Measurements from ENCODE around the gene ATP6V1G1. TPM values are rescaled to one million over a fixed set of nuclear protein-coding genes. Genes with fewer than 3 reads are reported as not detected.

ATP6V1G1 gene
- polyA plus RNA-seq, 1 donor (not counting 4 experiments of a cell fraction or from before 2014, with no cell fraction given), result 214 TPM

GRCh38 chr9:114604989-114605388 lies 17.4 kb downstream of the ATP6V1G1 start:
- no peaks in the 10 kb centered on the region for H3K79me2 ChIP-seq (ENCODE audit: control insufficient read depth, insufficient read depth, low read length)
- no peak overlapping the region for H3K4me3 ChIP-seq (ENCODE audit: control insufficient read depth in 2 of 3, extremely low read depth in 1 of 3, insufficient read depth in 2 of 3, low read depth in 1 of 3, low read length in 3 of 3)
- no peak overlapping the region for H3K9ac ChIP-seq (ENCODE audit: control insufficient read depth, extremely low read depth, insufficient read depth, low read length)
- H3K27me3 ChIP-seq (ENCODE audit: control insufficient read depth, extremely low read depth, insufficient read depth, low read length), result no peaks in the 10 kb centered on the region
- H3K4me1 ChIP-seq (ENCODE audit: control insufficient read depth, extremely low read depth, insufficient read depth, low read length), result peaks cover 7% of the 10 kb centered on the region
- H3K4me2 ChIP-seq (ENCODE audit: control insufficient read depth, extremely low read depth, insufficient read depth, low read depth, low read length), result no peak overlapping the region
- TF ChIP-seq CTCF (optimal IDR thresholded peaks at IDR 0.05 in 1 of 3, IDR thresholded peaks at IDR 0.05 in 1 of 3, conservative IDR thresholded peaks at IDR 0.05 in 1 of 3; ENCODE audit: extremely low read depth in 1 of 3, insufficient read depth in 2 of 3, low read length in 3 of 3) (no peak), EZH2 (IDR thresholded peaks at IDR 0.05; ENCODE audit: low read length) (no peak)
- dilution Hi-C loops (cut with MboI; ENCODE audit: extremely low pct_ligation_motif_present, low sequenced_read_pairs), result no loop called here
- DNase-seq (ENCODE audit: low read depth, low spot score), result no peak
- no peaks in the 10 kb centered on the region for H4K20me1 ChIP-seq (ENCODE audit: control insufficient read depth, extremely low read depth, insufficient read depth, low read length)
- H3K9me1 ChIP-seq (ENCODE audit: control insufficient read depth, extremely low read depth, insufficient read depth, low read length), result no peaks in the 10 kb centered on the region
- H3K36me3 ChIP-seq (ENCODE audit: control insufficient read depth in 2 of 2, extremely low read depth in 1 of 2, insufficient read depth in 2 of 2, low read length in 2 of 2), result peaks cover 3 to 4% of the 10 kb centered on the region in 2 experiments
- H3K9me3 ChIP-seq (ENCODE audit: control insufficient read depth, low read depth, low read length), result no peaks in the 10 kb centered on the region
- no peak for FAIRE-seq
- H3K27ac ChIP-seq (ENCODE audit: control insufficient read depth, insufficient read depth, low read length), result no peak overlapping the region
- H2AFZ ChIP-seq (ENCODE audit: control insufficient read depth, low read length), result no peak overlapping the region

GRCh38 chr9:114606068-114606467 lies 18.5 kb downstream of the ATP6V1G1 start:
- no peak overlapping the region for H3K4me3 ChIP-seq (ENCODE audit: control insufficient read depth in 2 of 3, extremely low read depth in 1 of 3, insufficient read depth in 2 of 3, low read depth in 1 of 3, low read length in 3 of 3)
- no peak for FAIRE-seq
- no peak overlapping the region for H2AFZ ChIP-seq (ENCODE audit: control insufficient read depth, low read length)

More at GRCh38 chr9:114606068-114606467, 18.5 kb downstream of the ATP6V1G1 start:
- DNase-seq (ENCODE audit: low read depth, low spot score), result no peak
- Histone ChIP-seq H3K9me3 (ENCODE audit: control insufficient read depth, low read depth, low read length) (no peaks in the 10 kb centered on the region), H3K9me1 (ENCODE audit: control insufficient read depth, extremely low read depth, insufficient read depth, low read length) (no peaks in the 10 kb centered on the region), H4K20me1 (ENCODE audit: control insufficient read depth, extremely low read depth, insufficient read depth, low read length) (no peaks in the 10 kb centered on the region), H3K27me3 (ENCODE audit: control insufficient read depth, extremely low read depth, insufficient read depth, low read length) (no peaks in the 10 kb centered on the region), H3K4me2 (ENCODE audit: control insufficient read depth, extremely low read depth, insufficient read depth, low read depth, low read length) (no peak overlapping the region), H3K9ac (ENCODE audit: control insufficient read depth, extremely low read depth, insufficient read depth, low read length) (no peak overlapping the region), H3K27ac (ENCODE audit: control insufficient read depth, insufficient read depth, low read length) (no peak overlapping the region), H3K79me2 (ENCODE audit: control insufficient read depth, insufficient read depth, low read length) (no peaks in the 10 kb centered on the region), H3K4me1 (ENCODE audit: control insufficient read depth, extremely low read depth, insufficient read depth, low read length) (peaks cover 13% of the 10 kb centered on the region), H3K36me3 (ENCODE audit: control insufficient read depth in 2 of 2, extremely low read depth in 1 of 2, insufficient read depth in 2 of 2, low read length in 2 of 2) (no peaks in the 10 kb centered on the region)
- dilution Hi-C loops (cut with MboI; ENCODE audit: extremely low pct_ligation_motif_present, low sequenced_read_pairs), result no loop called here
- TF ChIP-seq CTCF (optimal IDR thresholded peaks at IDR 0.05 in 1 of 3, IDR thresholded peaks at IDR 0.05 in 1 of 3, conservative IDR thresholded peaks at IDR 0.05 in 1 of 3; ENCODE audit: extremely low read depth in 1 of 3, insufficient read depth in 2 of 3, low read length in 3 of 3), result no peak
- no peak for TF ChIP-seq EZH2 (IDR thresholded peaks at IDR 0.05; ENCODE audit: low read length)
